PFSK-1 (cell line): ENCODE data around the gene HES7.

ENCODE experiments used
- POLR2AphosphoS5 ChIP-seq: IDR thresholded peaks from 2 replicates; pipeline ENCODE4 v1.6.1; 2012; ENCODE audit warnings: low read depth, mild to moderate bottlenecking, control low read depth, low read length, moderate library complexity
- SIN3A ChIP-seq: IDR thresholded peaks from 2 replicates; pipeline ENCODE4 v1.6.1; 2012; ENCODE audit warnings: mild to moderate bottlenecking, low read length, moderate library complexity, borderline replicate concordance; ENCODE audit not compliant: insufficient read depth

GRCh38 chr17:8082292-8082691, 41.6 kb downstream of the HES7 start:
- no peak for TF ChIP-seq POLR2AphosphoS5
- no peak for TF ChIP-seq SIN3A
